Nephron (organoid): ENCODE data around the gene TMEM229B.

ENCODE experiments used
- H3K27ac Mint-ChIP-seq, 3 experiments: 2 replicates each; pipeline ENCODE4 v1.8.0; 2020; ENCODE audit warnings: mixed read lengths in 3 of 3, mild to moderate bottlenecking in 2 of 3, moderate library complexity in 1 of 3
- H3K27me3 Mint-ChIP-seq: 2 replicates; pipeline ENCODE4 v1.8.0; 2021; ENCODE audit warnings: low read depth, mild to moderate bottlenecking, moderate library complexity, mixed read lengths
- H3K36me3 Mint-ChIP-seq: 2 replicates; pipeline ENCODE4 v1.8.0; 2020; ENCODE audit warnings: low read depth, mixed read lengths
- H3K4me1 Mint-ChIP-seq: 2 replicates; pipeline ENCODE4 v1.8.0; 2020; ENCODE audit warnings: mixed read lengths
- H3K4me3 Mint-ChIP-seq, 3 experiments: 2 replicates each; pipeline ENCODE4 v1.8.0; 2020; ENCODE audit warnings: mild to moderate bottlenecking in 3 of 3, mixed read lengths in 3 of 3, moderate library complexity in 2 of 3
- H3K9me3 Mint-ChIP-seq: 2 replicates; pipeline ENCODE4 v1.8.0; 2020; ENCODE audit warnings: mixed read lengths
- CTCF ChIP-seq, 3 experiments: fragments of 200-600 bp; sonication (generic); IDR thresholded peaks; one replicate each; pipeline ENCODE4 v1.5.0; 2021; ENCODE audit warnings: antibody characterized with exemption in 3 of 3; ENCODE audit not compliant: unreplicated experiment in 3 of 3

The TMEM229B gene

DNA sequence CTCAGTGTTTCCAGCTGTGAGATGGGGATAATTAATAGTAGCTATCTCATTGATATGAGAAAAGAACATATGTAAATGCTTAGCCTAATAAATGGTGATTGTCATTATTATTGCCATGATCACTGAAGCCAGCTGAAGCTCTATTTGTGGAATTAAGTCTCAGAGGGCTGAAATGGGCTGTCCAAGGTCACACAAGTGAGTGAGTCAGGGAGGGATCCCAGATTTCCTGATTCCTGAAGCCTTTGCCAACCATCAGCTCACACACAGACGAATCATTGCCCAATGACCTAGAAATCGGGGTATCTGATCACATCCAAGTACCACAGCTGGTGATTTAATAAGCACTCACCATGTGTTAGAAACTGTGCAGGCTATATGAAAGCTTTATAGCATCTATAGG is 21.6 kb upstream of the TMEM229B start:
- H3K4me3 Mint-ChIP-seq: no peak overlapping the region
- no peak for TF ChIP-seq CTCF (IDR thresholded peaks at IDR 0.05; ENCODE audit: unreplicated experiment in 3 of 3)
- H3K9me3 Mint-ChIP-seq: no peaks in the 10 kb centered on the region
- H3K27ac Mint-ChIP-seq: no peak overlapping the region
- H3K36me3 Mint-ChIP-seq: no peaks in the 10 kb centered on the region
- H3K27me3 Mint-ChIP-seq: peaks cover 49% of the 10 kb centered on the region
- H3K4me1 Mint-ChIP-seq: peaks cover 4% of the 10 kb centered on the region

DNA sequence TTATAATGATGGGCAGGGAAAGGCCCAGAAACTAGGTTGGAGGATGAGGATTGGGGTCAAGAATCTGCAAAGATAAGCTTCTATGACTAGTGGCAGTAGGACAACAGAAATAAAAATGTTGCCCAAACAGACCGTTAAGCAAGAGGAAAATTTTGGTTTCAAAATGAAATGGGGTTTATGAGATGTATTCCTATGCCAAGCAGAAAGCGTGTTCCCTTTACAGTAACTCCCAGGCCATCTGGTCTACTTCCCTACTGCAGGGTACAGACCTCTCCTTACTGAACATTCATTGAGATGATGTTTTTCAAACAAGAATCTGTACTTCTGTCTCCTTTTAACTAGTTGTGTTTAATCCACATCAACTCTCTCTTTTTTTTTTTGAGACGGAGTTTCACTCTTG is 20.4 kb upstream of the TMEM229B start:
- TF ChIP-seq CTCF (IDR thresholded peaks at IDR 0.05; ENCODE audit: unreplicated experiment in 3 of 3): no peak
- Mint-ChIP-seq H3K27ac (no peak overlapping the region), H3K27me3 (peaks cover 49% of the 10 kb centered on the region), H3K36me3 (no peaks in the 10 kb centered on the region), H3K9me3 (no peaks in the 10 kb centered on the region), H3K4me3 (no peak overlapping the region), H3K4me1 (peaks cover 2% of the 10 kb centered on the region)

DNA sequence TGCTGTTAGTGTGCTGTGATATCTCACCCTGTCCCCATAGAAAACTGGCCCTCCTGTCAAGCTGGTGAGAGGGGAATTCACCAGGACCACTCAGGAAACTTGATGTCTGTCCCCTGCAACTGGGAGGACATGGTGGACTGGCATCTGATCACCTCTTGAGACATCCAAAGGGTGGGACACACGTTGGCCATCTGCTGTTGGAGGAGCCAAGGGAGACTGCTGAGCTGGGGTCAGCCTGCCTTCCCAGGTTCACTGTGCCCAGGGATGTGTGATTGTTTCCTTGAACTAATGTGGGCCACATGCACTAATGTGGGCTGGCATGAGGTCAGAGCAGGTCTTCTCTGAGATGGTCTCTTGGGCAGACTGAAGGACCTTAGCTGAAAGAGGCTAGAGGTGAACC is 16.7 kb upstream of the TMEM229B start:
- H3K4me3 Mint-ChIP-seq: no peak overlapping the region
- H3K27ac Mint-ChIP-seq: no peak overlapping the region
- TF ChIP-seq CTCF (IDR thresholded peaks at IDR 0.05; ENCODE audit: unreplicated experiment in 3 of 3): no peak
- no peaks in the 10 kb centered on the region for H3K36me3 Mint-ChIP-seq
- peaks cover 18% of the 10 kb centered on the region for H3K27me3 Mint-ChIP-seq
- no peaks in the 10 kb centered on the region for H3K4me1 Mint-ChIP-seq
- H3K9me3 Mint-ChIP-seq: no peaks in the 10 kb centered on the region

GRCh38 chr14:67503331-67503730 is 14.8 kb upstream of the TMEM229B start:
- H3K27ac Mint-ChIP-seq: no peak overlapping the region

GRCh38 chr14:67502867-67503266 is 14.3 kb upstream of the TMEM229B start:
- Mint-ChIP-seq H3K27ac (no peak overlapping the region), H3K27me3 (peaks cover 16% of the 10 kb centered on the region), H3K4me1 (no peaks in the 10 kb centered on the region), H3K9me3 (no peaks in the 10 kb centered on the region), H3K36me3 (no peaks in the 10 kb centered on the region), H3K4me3 (no peak overlapping the region)
- no peak for TF ChIP-seq CTCF (IDR thresholded peaks at IDR 0.05; ENCODE audit: unreplicated experiment in 3 of 3)

More at GRCh38 chr14:67503331-67503730, 14.8 kb upstream of the TMEM229B start:
- no peaks in the 10 kb centered on the region for H3K9me3 Mint-ChIP-seq
- no peak overlapping the region for H3K4me3 Mint-ChIP-seq
- TF ChIP-seq CTCF (IDR thresholded peaks at IDR 0.05; ENCODE audit: unreplicated experiment in 3 of 3): no peak
- no peaks in the 10 kb centered on the region for H3K36me3 Mint-ChIP-seq
- H3K27me3 Mint-ChIP-seq: peaks cover 16% of the 10 kb centered on the region
- H3K4me1 Mint-ChIP-seq: no peaks in the 10 kb centered on the region

- no peaks in the 10 kb centered on the region for H3K36me3 Mint-ChIP-seq
- no peak overlapping the region for H3K27ac Mint-ChIP-seq
- TF ChIP-seq CTCF (IDR thresholded peaks at IDR 0.05; ENCODE audit: unreplicated experiment in 3 of 3): no peak
- no peak overlapping the region for H3K4me3 Mint-ChIP-seq
- H3K27me3 Mint-ChIP-seq: peaks cover 14% of the 10 kb centered on the region
- no peaks in the 10 kb centered on the region for H3K9me3 Mint-ChIP-seq
- no peaks in the 10 kb centered on the region for H3K4me1 Mint-ChIP-seq
Observed at GRCh38 chr14:67501670-67502069, 13.1 kb upstream of the TMEM229B start.
